HG02852 (cell line): Measurements from ENCODE around the gene CLEC20A.

Source experiments
- ATAC-seq: cut with Tn5 transposase; IDR thresholded peaks from one replicate; pipeline ENCODE4 v1.9.1; 2021; ENCODE audit warnings: mild to moderate bottlenecking, moderate library complexity; ENCODE audit not compliant: unreplicated experiment

Gene CLEC20A

DNA sequence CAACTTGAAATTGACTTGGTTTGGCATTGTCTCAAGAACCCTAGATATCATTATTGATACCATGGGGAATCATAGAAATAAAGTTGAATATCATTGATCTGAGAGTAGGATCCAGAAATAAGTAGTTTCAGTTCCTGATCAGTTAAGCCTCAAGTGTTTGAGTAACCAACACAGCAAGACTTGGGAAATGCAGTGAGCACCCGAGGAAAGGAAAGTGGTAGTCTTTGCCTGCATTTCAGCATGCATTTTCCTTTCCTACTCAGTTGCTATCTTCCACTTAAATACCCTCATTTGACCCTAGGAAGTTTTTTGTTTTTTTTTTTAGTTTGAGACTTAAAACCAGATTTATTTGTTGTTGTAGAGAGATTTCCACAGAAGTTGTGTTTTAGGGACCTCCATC is 18.9 kb downstream of the CLEC20A start:
- ATAC-seq, result no peak

DNA sequence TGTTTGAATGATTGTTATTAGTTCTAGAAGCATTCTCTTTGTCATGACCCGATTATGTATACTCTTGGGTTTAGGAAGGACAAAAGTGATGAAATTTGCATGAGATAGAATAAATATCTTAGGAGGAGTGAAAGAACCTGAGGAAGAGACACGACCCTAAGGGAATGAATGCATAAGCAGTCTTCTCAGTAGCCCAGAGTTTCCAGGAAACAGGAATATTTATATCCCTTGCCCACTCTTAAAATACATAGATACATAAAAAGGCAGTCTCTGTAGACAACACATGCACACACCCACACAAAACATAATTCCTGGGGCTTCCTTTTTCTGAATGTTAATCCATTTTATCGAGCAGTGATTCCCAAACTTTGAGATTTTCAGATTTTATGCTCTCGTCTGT is 19.4 kb downstream of the CLEC20A start:
- no peak for ATAC-seq

DNA sequence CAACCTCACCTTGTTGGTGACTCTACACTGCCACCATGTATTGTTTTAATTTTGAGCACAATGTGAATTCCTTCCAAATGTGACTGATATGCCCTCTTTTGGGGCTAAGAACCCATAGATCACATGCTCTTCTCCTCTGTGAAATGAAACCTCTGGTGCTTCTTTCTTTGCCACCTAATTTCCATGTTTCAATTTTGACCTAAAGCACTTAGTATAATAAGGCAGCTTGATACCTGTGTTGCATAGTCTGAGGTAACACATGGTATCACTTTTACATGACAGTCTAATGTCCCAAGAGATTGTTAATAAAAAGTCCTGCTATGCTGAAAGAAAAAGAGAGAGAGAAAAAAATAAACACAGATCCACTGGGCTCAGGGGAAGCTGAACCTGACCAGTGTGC is 24.2 kb downstream of the CLEC20A start:
- no peak for ATAC-seq

DNA sequence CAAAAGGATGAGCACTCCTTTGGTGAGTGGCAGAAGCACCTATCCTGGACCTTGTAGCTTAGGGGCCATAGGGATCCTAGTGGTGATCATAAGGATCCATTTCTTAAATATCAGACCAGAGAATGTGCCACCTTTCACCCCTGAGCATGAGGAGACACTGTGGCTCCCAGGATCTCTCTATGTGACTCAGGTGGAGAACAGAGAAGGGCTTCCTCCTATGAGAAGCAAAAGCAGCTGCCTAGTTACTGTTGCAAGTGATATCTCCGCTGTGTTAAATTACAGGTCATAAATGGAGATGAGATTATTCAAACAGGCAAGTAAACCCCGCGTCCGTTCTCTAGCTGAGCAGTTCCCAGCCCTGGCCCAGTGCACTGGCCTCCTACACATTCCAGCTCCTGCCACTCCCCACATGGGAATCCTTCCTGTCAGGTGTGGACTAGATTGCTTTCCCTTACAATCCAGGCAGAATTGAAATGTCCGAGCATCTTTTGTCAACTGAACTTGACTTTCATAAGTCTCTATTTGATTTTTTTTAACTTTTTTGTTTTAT is 26.3 kb downstream of the CLEC20A start:
- no peak for ATAC-seq

DNA sequence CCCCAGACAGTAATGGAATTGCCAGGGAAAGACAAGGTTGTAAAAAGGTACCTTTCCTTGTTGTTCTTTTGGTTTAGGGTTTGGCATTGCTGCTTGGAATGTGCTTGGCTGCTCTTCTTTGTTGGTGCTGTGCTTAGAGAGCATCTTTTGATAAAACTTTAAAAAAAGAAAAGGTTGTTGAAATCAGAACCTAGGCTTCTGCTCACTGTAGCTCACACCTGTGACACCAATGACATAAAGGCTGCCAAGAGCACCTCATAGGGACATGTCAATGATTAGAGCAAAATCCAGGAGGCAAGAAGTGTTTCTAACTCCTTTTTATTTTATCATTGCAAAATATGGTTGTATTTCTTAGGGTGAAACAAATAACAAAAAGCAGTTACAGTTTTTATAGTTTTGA is 28.9 kb downstream of the CLEC20A start:
- no peak for ATAC-seq

DNA sequence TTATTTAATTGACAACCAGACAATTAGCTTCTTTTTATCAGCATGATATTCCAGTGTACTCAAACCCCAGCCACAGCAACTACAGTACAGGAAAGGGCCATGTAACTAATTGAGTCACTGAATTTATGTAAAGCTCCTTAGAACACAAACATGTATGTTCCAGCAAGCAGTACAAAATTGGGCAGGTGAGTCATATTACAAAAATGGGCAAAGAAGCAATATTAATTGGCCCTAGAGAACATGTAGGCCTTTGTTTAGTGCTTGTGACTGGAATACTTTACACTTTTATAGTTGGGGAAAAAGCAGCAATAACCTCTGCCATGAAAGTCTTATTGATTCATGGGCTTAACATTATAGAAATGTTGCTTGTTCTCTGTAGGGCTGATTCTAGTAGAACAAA is 31.8 kb downstream of the CLEC20A start:
- no peak for ATAC-seq

DNA sequence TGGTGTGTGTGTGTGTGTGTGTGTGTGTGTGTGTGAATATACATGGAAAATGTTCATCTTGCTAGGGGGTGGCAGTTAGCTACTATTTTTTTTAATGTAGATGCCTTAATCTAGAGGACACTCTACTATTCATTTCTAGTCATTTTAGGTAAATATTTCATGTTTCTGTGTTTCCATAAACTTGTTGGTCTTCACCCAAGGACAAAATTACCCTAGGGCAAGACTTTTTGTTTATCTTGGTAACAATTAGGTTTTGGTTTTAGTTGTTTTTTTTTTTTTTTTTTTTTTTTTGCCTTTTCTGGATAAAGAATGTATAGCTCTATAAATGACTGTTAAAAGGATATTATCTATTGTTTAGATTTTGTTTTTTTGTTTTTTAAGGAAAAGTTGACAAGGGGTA is 32.2 kb downstream of the CLEC20A start:
- ATAC-seq, result no peak

DNA sequence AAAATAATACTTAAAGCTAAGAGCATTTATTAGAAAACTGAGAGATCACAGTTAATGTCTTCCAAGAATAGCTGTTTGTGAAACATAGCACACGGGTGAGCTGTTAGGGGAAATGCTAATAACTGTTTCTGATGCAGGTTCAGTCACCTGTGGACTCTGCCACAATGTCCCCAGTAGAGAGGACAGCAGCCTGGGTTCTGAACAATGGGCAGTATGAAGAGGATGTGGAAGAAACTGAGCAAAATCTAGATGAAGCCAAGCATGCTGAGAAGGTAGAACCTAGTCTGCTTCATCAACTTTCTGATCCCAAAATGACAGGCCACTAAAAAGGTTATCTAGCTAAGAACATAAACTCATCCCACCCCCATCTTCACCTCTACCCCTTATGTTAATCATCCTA is 32.6 kb downstream of the CLEC20A start:
- ATAC-seq, result no peak

DNA sequence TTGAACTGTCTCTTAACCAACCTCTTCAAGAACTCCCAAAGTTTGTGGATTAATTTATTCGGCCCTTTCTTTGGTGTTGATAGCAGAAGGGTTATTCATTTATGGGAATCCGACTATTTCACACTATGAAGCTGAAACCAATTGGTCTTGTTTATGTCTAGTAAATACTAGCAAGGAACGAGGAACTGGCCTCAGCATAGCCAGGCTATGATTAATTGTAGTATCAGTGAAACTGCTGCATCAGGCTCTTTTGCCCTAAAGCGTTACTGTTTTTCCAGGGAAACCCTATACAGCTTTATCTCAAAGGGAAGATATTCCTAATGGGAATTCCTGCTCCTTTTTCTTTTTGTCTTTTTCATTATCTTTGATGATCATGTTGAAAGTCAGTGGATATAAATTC is 35.1 kb downstream of the CLEC20A start:
- ATAC-seq, result no peak

DNA sequence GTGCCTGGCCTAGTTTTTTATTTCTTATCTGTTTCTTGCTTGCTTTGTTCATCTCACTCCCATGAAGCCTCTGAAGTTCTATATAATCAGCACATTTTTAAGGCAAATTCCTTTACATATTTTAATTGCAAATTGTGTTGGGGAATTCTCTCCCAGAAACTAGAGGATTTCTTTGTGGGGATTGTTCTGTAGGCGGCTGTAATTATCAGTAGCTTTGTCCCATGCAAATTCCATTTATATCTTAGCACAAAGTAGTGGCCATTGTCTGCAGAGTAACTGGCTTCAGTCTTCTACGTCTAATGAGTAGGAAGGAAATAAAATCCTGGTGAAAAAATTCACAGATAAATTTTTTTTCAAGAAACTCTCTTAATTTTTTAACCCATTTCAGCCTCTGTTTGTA is 35.7 kb downstream of the CLEC20A start:
- no peak for ATAC-seq

DNA sequence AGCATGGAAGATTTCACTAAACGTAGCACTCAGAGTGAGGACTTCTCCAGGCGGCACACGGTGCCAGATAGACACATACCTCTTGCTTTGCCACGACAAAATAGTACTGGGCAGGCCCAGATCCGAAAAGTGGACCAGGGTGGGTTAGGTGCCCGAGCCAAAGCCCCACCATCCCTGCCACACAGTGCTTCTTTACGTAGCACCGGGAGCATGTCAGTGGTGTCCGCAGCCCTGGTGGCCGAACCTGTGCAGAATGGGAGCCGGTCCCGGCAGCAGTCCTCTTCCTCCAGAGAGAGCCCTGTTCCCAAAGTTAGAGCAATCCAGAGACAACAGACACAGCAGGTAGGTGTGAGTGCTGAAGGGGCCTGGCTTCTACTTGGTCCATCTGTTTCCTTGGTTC is 38.6 kb downstream of the CLEC20A start:
- no peak for ATAC-seq

DNA sequence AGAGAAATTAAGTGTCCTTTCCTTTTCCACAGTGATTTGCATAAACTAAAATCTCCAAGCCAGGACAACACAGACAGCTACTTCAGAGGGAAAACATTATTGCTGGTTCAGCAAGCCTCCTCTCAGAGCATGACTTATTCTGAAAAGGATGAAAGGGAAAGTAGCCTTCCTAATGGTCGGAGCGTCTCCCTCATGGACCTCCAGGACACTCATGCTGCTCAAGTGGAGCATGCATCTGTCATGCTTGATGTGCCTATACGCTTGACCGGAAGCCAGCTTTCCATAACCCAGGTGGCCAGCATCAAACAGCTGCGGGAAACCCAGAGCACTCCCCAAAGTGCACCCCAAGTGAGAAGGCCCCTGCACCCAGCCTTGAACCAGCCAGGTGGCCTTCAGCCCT is 39.1 kb downstream of the CLEC20A start:
- ATAC-seq, result no peak

DNA sequence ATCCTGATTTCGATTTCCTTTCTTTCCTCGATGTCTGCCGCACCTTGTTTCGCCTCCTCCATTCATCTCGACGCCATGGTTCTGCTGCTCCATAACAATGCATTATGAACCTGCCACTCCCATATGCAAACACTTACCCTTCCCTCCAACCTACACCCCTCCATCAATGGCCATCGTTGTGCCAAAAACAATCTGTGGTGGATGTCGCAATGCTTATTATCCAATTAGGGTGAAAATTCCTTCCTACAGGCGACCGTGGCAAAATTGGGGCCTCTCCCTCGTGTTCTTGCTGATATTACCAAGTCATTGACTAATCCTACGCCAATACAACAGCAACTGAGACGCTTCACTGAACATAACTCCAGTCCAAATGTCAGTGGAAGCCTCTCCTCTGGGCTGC is 40.3 kb downstream of the CLEC20A start:
- ATAC-seq, result no peak

DNA sequence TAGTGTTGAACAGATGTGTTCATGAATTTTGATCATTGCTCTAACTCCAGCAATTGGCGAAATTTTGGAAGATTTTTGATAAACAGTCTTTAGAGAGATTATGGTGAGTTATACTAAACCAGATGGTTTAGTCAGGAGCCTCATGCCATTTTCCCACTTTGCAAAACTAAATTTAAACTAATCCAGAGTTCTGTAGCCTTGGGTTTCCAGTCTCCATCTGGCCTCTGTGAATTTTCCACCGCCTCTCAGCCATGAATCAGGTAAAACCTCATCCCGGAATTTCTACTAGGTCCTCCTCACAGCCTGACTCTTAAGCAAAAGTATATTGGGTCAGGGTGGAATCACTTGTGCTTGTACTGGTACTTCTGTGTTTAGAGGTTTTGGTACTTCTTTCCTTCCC is 44.8 kb downstream of the CLEC20A start:
- ATAC-seq, result no peak

DNA sequence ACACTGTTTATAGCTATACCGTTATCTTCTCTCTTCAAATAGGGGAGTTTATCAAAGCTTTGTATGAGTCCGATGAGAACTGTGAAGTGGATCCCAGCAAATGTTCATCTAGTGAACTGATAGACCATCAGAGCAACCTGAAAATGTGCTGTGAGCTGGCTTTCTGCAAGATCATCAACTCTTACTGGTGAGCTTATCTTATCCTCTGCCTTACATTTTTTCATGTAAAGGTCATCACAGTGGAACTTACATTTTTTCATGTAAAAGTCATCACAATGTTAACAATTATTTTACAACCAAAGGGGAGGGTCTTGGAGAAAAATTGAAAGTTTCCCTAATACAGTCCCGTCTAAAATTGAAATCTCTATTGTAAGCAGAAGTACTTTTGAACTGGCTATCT is 45.2 kb downstream of the CLEC20A start:
- ATAC-seq, result no peak

DNA sequence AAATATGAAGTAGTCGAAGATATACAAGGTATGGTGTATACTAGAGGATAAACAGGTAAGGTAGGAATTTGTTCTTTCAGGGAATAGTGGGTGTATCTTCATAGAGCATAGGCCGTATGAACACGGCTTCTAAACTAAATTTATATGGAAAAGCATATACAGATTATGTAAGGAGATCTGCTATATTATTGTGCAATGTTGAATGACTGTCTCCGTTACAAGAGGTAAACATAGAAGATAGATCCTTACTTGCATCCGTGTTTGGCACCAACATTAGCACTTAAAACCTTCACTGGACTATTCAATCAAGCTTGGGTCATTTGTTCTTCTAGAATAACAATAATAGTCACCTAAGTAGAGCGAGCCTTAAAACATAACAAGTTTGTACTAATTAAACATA is 45.9 kb downstream of the CLEC20A start:
- ATAC-seq, result no peak

DNA sequence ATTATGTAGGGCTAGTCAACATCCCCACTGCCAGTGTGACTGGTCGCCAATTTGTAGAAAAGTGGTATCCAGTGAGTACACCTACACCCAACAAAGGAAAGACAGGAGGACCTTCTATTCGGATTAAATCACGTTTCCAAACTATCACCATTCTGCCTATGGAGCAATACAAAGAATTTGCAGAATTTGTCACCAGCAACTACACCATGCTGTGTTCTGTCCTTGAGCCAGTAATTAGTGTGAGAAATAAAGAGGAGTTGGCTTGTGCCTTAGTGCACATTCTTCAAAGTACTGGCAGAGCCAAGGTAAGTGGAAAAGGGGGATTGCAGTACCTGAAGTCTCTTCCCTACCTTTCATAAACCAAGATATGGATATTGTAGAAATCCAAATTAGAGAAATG is 53.8 kb downstream of the CLEC20A start:
- ATAC-seq, result no peak

DNA sequence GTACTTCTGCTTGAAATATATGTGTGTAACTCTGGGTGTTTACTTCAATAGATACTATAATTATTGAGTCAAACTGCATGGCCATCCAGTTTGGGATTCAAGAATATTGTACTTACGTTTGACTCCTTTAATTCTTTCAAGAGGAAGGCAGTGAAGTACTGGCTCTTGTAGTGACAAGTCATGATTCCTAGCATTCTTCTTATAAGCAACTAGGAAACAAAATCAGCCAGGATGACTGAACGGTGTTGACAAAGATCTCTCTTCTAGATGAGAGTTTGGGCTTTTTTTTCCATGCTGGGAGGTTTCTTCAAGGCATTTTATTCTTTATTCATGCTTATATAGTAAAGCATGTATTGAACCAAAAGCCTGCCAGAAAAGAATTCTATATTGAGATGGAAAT is 58.3 kb downstream of the CLEC20A start:
- no peak for ATAC-seq

DNA sequence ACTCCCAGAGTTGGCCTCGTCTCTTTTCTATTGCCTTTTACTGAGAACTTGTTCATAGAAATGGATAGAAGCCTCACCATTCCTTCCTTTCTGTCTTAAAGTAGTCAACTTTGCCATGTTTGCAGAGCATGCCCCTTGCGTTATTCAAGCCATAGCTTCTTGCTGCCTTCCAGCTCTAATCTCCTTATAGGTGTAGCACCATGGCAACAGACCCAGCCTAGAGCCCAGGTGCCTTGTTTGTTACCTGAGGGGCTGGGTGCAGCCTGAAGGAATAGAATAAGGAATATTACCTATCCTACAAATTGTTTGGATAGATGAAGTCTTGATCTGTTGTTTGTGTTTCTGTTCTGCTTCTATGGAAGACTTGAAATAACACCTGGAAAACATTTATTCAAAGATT is 59.9 kb downstream of the CLEC20A start:
- ATAC-seq, result no peak

DNA sequence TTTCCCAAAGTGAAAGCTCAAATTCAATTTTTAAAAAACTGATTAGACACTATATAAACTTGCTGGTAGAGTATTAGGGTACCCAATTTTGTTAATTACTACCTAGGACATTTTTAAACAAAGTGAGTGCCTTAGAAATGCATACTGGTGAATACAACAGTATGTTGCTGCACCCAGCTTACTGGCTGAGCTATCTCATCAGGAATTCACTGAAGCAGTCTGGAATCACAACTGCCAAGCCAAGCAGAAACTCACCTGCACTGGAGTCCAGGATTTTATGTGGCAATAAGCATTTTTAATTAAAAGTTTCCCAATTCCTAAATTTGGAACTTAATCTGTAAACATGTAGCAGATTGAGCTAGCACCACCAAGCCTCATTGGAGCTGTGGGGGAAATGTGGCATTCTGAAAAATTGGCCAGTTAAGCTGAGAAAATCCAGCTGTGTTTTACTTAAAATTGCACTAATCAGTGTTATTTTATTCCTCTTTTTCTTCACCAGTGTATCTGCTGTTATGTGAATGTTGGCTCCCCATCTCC is 61.8 kb downstream of the CLEC20A start:
- no peak for ATAC-seq

DNA sequence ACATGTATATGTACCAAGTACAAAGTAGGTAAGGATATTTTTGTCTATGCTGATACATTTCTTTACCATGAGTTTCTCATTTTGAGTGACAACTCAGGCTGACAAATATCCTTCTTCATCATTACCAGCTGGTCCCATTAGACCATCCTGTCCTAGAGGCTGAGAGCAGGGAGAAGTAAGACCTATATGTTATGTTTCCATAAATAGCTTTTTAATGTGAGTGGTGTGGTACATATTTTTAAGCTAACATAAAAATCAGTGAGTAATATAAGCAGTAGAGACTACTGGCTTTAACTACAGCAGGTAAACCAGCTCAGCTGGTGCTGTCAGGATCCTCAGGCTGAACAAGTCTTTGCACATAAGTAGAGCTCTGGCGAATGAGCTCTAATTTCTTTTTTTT is 62.4 kb downstream of the CLEC20A start:
- no peak for ATAC-seq
